Heart left ventricle (tissue), 16 donors: ENCODE results near the gene ZNF587B. TPM values are rescaled to one million over a fixed set of nuclear protein-coding genes. Genes with fewer than 3 reads are reported as not detected.

Source experiments
- ATAC-seq, 4 donors: fragments of 200-7000 bp; cut with Tn5 transposase; one replicate each; pipeline ENCODE4 v1.9.1; 2020 to 2022; ENCODE audit warnings: moderate library complexity in 4 of 4, mild to moderate bottlenecking in 3 of 4, moderate number of reproducible peaks in 1 of 4
- DNase-seq, 5 donors: peaks; one replicate each; pipeline ENCODE4 v3.0.0-alpha.2; 2020
- H3K27ac ChIP-seq, 12 donors: fragments of 200-600 bp; sonication (generic) in 4 of 12; one replicate each; pipeline versions ENCODE4 v1.5.0 to v1.8.0; 2016 to 2022; ENCODE audit warnings: mild to moderate bottlenecking in 2 of 12
- H3K27me3 ChIP-seq, 9 donors: fragments of 200-600 bp; sonication (generic) in 2 of 9; one replicate each; pipeline versions ENCODE4 v1.5.1 to v1.8.0; 2016 to 2022; ENCODE audit warnings: mild to moderate bottlenecking in 3 of 9
- H3K36me3 ChIP-seq, 9 donors: fragments of 200-600 bp; sonication (generic) in 2 of 9; one replicate each; pipeline versions ENCODE4 v1.5.0 to v1.8.0; 2018 to 2022; ENCODE audit warnings: mild to moderate bottlenecking in 2 of 9
- H3K4me1 ChIP-seq, 12 donors: fragments of 200-600 bp; sonication (generic) in 4 of 12; one replicate each; pipeline versions ENCODE4 v1.5.0 to v1.8.0; 2016 to 2022; ENCODE audit warnings: mild to moderate bottlenecking in 3 of 12
- H3K4me3 ChIP-seq, 12 donors: fragments of 200-600 bp; sonication (generic) in 4 of 12; one replicate each; pipeline versions ENCODE4 v1.5.0 to v1.8.0; 2017 to 2022; ENCODE audit warnings: mild to moderate bottlenecking in 9 of 12, moderate library complexity in 4 of 12
- H3K9me3 ChIP-seq, 12 donors: fragments of 200-600 bp; sonication (generic) in 4 of 12; one replicate each; pipeline versions ENCODE4 v1.5.0 to v1.8.0; 2016 to 2022; ENCODE audit warnings: mild to moderate bottlenecking in 1 of 12
- POLR2A ChIP-seq, 2 donors: fragments of 450-650 bp; IDR thresholded peaks; one replicate each; pipeline ENCODE4 v1.6.1; 2017; ENCODE audit warnings: antibody characterized with exemption in 2 of 2, mild to moderate bottlenecking in 2 of 2, moderate library complexity in 2 of 2
- WGBS, 4 donors: extraction: QIAGEN DNeasy Blood & Tissue Kit in 2 of 4; methylation state at CpG; one replicate each; pipeline versions ENCODE4 v1.1.5 to v1.1.7; 2013 to 2018; 5-methylcytosine and 5-hydroxymethylcytosine counted together
- intact Hi-C, 10 donors: fragments of 100-400 bp; cut with DNase I; formaldehyde crosslinking; loops; one replicate each; pipeline versions ENCODE4 v1.11.1 to v1.14.2; 2022
- polyA plus RNA-seq, 2 donors: library from polyadenylated mRNA; stranded (reverse); fragments of 200-250 nt; gene quantifications; one replicate each; pipeline ENCODE4 v1.2.3, GENCODE V29; 2013
- total RNA-seq, 9 donors: library from RNA; depleted of rRNA in 2 of 9; stranded (reverse); fragments of >200 nt in 2 of 9; fragmentation: NEBNext Ultra II Directional in 3 of 9; extraction: Animal tissue kit (Norgen Biotek cat#: 25700) in 3 of 9; gene quantifications; one replicate each; pipeline versions ENCODE4 v1.1.0 to v1.2.4, GENCODE V29; 2016 to 2023
- TF ChIP-seq, protein P1 (sequence below), 12 donors: fragments of 200-600 bp; sonication (generic) in 4 of 12; IDR thresholded peaks; one replicate each; pipeline versions ENCODE4 v1.5.0 to v1.8.0; 2018 to 2022; ENCODE audit warnings: antibody characterized with exemption in 12 of 12, mild to moderate bottlenecking in 5 of 12
- donor health status: ischemic (EF 13 %, LVEDD 7.1; RV severe dilation, severe dysfunction).
- donor health status: healthy with polysubstance abuse.
- donor health status: DM: no; HTN: yes; CAD: no.
- donor health status: DM: no; HTN: no; CAD: no.
- donor health status: ischemic (EF 25% LVEDD 6.9; RV normal size, moderate dysfunction).
- donor health status: ischemic (EF 25% LVEDD 5.7; RV mildly dilated, moderate dysfunction).
- donor health status: healthy.
- donor health status: DM: yes; HTN: yes; CAD: no.
- donor health status: ischemic (EF 35%, LVEDD 5.7; RV mildly dilated, moderate dysfunction).
- donor health status: nonischemic (EF 11% LVEDD 7.7; RV severe dilation, severe dysfunction).
- donor health status: DM: yes; HTN: yes; CAD: no.
- donor health status: PGD.
- donor health status: ischemic (EF 29% LVEDD 5.4; RV normal size, mild dysfunction).
- donor health status: nonischemic (EF 23%, LVEDD 6.1; RV moderate dilation, normal function).

ZNF587B gene
- total and polyA plus RNA-seq, 11 donors: 2.9 to 9.2 (median 6.4) TPM

DNA sequence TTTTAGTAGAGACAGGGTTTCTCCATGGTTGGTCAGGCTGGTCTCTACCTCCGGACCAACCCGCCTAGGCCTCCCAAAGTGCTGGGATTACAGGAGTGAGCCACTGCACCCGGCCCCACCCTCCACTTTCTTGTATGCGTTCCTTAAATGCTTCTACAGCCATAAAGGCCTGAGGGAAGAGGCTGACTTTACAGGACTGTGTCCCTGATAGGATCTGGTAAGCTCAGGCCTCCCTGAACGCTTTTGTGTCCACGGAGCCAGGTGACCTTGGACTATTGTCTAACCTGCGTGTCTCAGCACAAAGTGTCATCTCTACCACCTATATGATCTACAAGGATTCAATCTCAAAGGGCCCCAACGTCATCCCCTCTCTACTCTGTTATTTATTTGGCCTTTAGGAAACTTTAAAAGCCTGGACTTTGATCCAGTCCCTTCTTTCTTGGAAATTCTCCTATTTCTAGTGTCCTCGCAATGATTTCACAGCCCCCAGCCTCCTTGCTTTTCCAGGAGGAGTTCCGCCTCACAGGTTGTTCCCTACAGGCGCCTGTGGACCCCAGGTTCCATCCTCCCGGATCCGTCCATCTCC, 16.1 kb upstream of the ZNF587B start:
- DNase-seq: no peak
- H3K27ac ChIP-seq: peak overlapping the region in 11 of 12 donors; percentile 72 to 92 (median 78)
- peaks cover 0 to 33% (median 23%) of the 10 kb centered on the region in 9 donors for H3K36me3 ChIP-seq
- H3K27me3 ChIP-seq: no peaks in the 10 kb centered on the region
- WGBS, 4 donors: 20 to 28% (median 22%) methylated on average over 13 of the region's 13 CpGs
- intact Hi-C loops: no loop called here
- TF ChIP-seq, protein P1, sequence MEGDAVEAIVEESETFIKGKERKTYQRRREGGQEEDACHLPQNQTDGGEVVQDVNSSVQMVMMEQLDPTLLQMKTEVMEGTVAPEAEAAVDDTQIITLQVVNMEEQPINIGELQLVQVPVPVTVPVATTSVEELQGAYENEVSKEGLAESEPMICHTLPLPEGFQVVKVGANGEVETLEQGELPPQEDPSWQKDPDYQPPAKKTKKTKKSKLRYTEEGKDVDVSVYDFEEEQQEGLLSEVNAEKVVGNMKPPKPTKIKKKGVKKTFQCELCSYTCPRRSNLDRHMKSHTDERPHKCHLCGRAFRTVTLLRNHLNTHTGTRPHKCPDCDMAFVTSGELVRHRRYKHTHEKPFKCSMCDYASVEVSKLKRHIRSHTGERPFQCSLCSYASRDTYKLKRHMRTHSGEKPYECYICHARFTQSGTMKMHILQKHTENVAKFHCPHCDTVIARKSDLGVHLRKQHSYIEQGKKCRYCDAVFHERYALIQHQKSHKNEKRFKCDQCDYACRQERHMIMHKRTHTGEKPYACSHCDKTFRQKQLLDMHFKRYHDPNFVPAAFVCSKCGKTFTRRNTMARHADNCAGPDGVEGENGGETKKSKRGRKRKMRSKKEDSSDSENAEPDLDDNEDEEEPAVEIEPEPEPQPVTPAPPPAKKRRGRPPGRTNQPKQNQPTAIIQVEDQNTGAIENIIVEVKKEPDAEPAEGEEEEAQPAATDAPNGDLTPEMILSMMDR (IDR thresholded peaks at IDR 0.05): no peak
- TF ChIP-seq POLR2A (IDR thresholded peaks at IDR 0.05): no peak
- no peaks in the 10 kb centered on the region for H3K9me3 ChIP-seq
- H3K4me1 ChIP-seq: peaks cover 0 to 31% (median 9%) of the 10 kb centered on the region in 12 donors
- ATAC-seq: peak in 2 of 4 donors; percentile 17 to 21
- peak overlapping the region; percentile 52 to 93 (median 82) for H3K4me3 ChIP-seq

DNA sequence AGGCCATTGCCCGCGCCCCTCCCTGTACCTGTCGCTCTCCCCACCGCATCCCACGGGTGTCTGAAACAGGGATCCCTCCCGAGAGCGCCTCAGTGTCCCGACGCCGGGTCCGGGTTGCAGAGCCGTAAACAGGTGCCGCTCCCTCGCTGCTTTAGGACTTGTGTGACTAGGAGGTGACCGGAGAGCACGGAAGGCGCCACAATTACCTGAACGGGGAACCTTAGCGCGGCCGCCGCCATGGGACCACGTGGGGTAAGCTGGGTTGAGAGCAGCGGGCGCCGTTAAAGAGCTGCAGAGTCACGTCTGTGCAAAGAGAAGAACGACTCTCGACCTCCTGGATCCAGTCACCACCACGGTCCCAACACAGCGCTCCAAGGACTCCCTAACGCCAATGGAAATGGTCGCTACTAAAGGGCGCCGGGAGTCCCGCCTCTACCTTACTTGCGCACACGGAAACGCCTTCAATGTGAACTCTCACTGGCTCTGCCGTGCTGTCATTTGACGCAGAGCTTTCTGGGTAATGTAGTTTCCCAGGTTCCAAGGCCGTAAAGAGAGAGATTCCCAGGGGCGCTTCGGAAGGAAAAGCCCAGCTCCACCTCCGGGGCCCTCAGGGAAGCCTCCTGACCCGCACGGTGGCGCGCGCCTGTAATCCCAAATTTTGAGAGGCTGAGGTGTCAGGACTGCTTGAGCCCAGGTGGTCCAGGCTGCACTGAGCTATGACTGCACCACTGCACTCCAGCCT, 15.4 kb upstream of the ZNF587B start, which contains the start of gene ZNF552:
Gene ZNF552 (minus strand): TSS at position 409 of the 742 bp plus-strand sequence. CDS start 170 bp downstream, at position 239.
- H3K27me3 ChIP-seq: no peaks in the 10 kb centered on the region
- ATAC-seq (peak; percentile 91 to 96 (median 94)), DNase-seq (peak; percentile 88 to 91 (median 88))
- peaks cover 0 to 32% (median 9%) of the 10 kb centered on the region in 12 donors for H3K4me1 ChIP-seq
- 0 to 1% (median 0%) methylated on average over 33 to 50 of the region's 50 CpGs for WGBS, 4 donors
- H3K27ac ChIP-seq: peak within 1 kb of the TSS in 11 of 12 donors; percentile 72 to 92 (median 78)
- H3K9me3 ChIP-seq: no peaks in the 10 kb centered on the region
- peak in 1 of 2 donors; percentile 93 for TF ChIP-seq POLR2A (IDR thresholded peaks at IDR 0.05)
- TF ChIP-seq, protein P1 (IDR thresholded peaks at IDR 0.05): no peak
- H3K36me3 ChIP-seq: peaks cover 0 to 26% (median 17%) of the 10 kb centered on the region in 9 donors
- intact Hi-C loops: no loop called here
- H3K4me3 ChIP-seq: peak within 1 kb of the TSS; percentile 52 to 93 (median 82)

GRCh38 chr19:57815247-57816075, 14.6 kb upstream of the ZNF587B start:
- Histone ChIP-seq H3K27ac (peak overlapping the region in 10 of 12 donors; percentile 73 to 92 (median 80)), H3K27me3 (no peaks in the 10 kb centered on the region), H3K4me1 (peaks cover 0 to 35% (median 16%) of the 10 kb centered on the region in 12 donors), H3K36me3 (peaks cover 0 to 19% (median 9%) of the 10 kb centered on the region in 9 donors), H3K9me3 (no peaks in the 10 kb centered on the region), H3K4me3 (peak overlapping the region in 11 of 12 donors; percentile 63 to 93 (median 83))
- intact Hi-C loops: no loop called here
- WGBS, 4 donors: 89 to 94% (median 90%) methylated on average over 16 to 17 of the region's 17 CpGs
- ATAC-seq: no peak
- no peak for TF ChIP-seq POLR2A (IDR thresholded peaks at IDR 0.05)
- TF ChIP-seq, protein P1 (IDR thresholded peaks at IDR 0.05): no peak
- no peak for DNase-seq
